Left lung (tissue), 10 donors: ENCODE measurements around the gene SUPT3H. TPM values are rescaled to one million over a fixed set of nuclear protein-coding genes. Genes with fewer than 3 reads are reported as not detected.

ENCODE experiments used
- ATAC-seq: fragments of 200-7000 bp; cut with Tn5 transposase; one replicate; pipeline ENCODE4 v1.9.1; 2020; ENCODE audit warnings: moderate library complexity
- DNase-seq, 4 donors: peaks; one replicate each; pipeline ENCODE4 v3.0.0-alpha.2; 2013 to 2020
- H3K27ac ChIP-seq, 2 donors: fragments of 200-600 bp; sonication (generic) in 1 of 2; one replicate each; pipeline versions ENCODE4 v1.5.0 to v1.8.0; 2020 to 2021
- H3K27me3 ChIP-seq, 2 donors: fragments of 200-600 bp; sonication (generic) in 1 of 2; one replicate each; pipeline versions ENCODE4 v1.5.0 to v1.8.0; 2020 to 2021
- H3K36me3 ChIP-seq, 2 donors: fragments of 200-600 bp; sonication (generic) in 1 of 2; one replicate each; pipeline versions ENCODE4 v1.5.0 to v1.8.0; 2020 to 2021
- H3K4me1 ChIP-seq, 2 donors: fragments of 200-600 bp; one replicate each; pipeline ENCODE4 v1.8.0; 2021
- H3K4me3 ChIP-seq, 2 donors: fragments of 200-600 bp; sonication (generic) in 1 of 2; one replicate each; pipeline versions ENCODE4 v1.5.0 to v1.8.0; 2020 to 2021; ENCODE audit warnings: mild to moderate bottlenecking in 1 of 2
- H3K9me3 ChIP-seq, 2 donors: fragments of 200-600 bp; sonication (generic) in 1 of 2; one replicate each; pipeline versions ENCODE4 v1.5.0 to v1.8.0; 2020 to 2021
- CTCF ChIP-seq, 2 donors: fragments of 200-600 bp; sonication (generic) in 1 of 2; IDR thresholded peaks; one replicate each; pipeline versions ENCODE4 v1.5.0 to v1.8.0; 2021; ENCODE audit warnings: antibody characterized with exemption in 2 of 2
- intact Hi-C, 2 donors: fragments of 100-400 bp; cut with DNase I; formaldehyde crosslinking; loops; one replicate each; pipeline versions ENCODE4 v1.11.2 to v1.14.2; 2022
- polyA plus RNA-seq, 6 donors: library from polyadenylated mRNA; unstranded; fragments of 120-200 nt; gene quantifications; one replicate each; pipeline ENCODE4 v1.2.1, GENCODE V29; 2013; ENCODE audit not compliant: insufficient read length in 6 of 6
- total RNA-seq, 2 donors: library from RNA; stranded (reverse); fragmentation: NEBNext Ultra II Directional; extraction: Animal tissue kit (Norgen Biotek cat#: 25700); gene quantifications; one replicate each; pipeline ENCODE4 v1.2.1, GENCODE V29; 2021
- donor health status: DM: no; HTN: yes; CAD: no.
- donor health status: DM: no; HTN: no; CAD: no.

SUPT3H gene
- total and polyA plus RNA-seq, 8 donors: 4.7 to 33.0 (median 26.2) TPM

- H3K9me3 ChIP-seq: no peaks in the 10 kb centered on the region
- H3K27ac ChIP-seq: no peak overlapping the region
- no peak for ATAC-seq
- H3K27me3 ChIP-seq: no peaks in the 10 kb centered on the region
- no peaks in the 10 kb centered on the region for H3K36me3 ChIP-seq
- no peak for TF ChIP-seq CTCF (IDR thresholded peaks at IDR 0.05)
- H3K4me1 ChIP-seq: peaks cover 0 to 8% of the 10 kb centered on the region in 2 donors
- no peak overlapping the region for H3K4me3 ChIP-seq
- no peak for DNase-seq
- intact Hi-C loops: no loop called here
Measured at GRCh38 chr6:45371924-45372573, 5.7 kb downstream of the SUPT3H start.

- no peak for DNase-seq
- Histone ChIP-seq H3K4me1 (no peaks in the 10 kb centered on the region), H3K4me3 (no peak overlapping the region), H3K36me3 (no peaks in the 10 kb centered on the region), H3K9me3 (no peaks in the 10 kb centered on the region), H3K27ac (no peak overlapping the region), H3K27me3 (no peaks in the 10 kb centered on the region)
- TF ChIP-seq CTCF (IDR thresholded peaks at IDR 0.05): no peak
- intact Hi-C loops: no loop called here
- ATAC-seq: no peak
Measured at GRCh38 chr6:45369870-45370269, 7.9 kb downstream of the SUPT3H start.

GRCh38 chr6:45367999-45368398, 9.7 kb downstream of the SUPT3H start:
- TF ChIP-seq CTCF (IDR thresholded peaks at IDR 0.05): no peak
- intact Hi-C loops: no loop called here
- Histone ChIP-seq H3K27me3 (no peaks in the 10 kb centered on the region), H3K27ac (no peak overlapping the region), H3K9me3 (no peaks in the 10 kb centered on the region), H3K4me1 (no peaks in the 10 kb centered on the region), H3K36me3 (no peaks in the 10 kb centered on the region), H3K4me3 (no peak overlapping the region)
- ATAC-seq (no peak), DNase-seq (no peak)

GRCh38 chr6:45366534-45366933, 11.2 kb downstream of the SUPT3H start:
- Histone ChIP-seq H3K4me3 (no peak overlapping the region), H3K9me3 (no peaks in the 10 kb centered on the region), H3K4me1 (no peaks in the 10 kb centered on the region), H3K36me3 (no peaks in the 10 kb centered on the region), H3K27me3 (no peaks in the 10 kb centered on the region), H3K27ac (no peak overlapping the region)
- ATAC-seq (no peak), DNase-seq (no peak)
- TF ChIP-seq CTCF (IDR thresholded peaks at IDR 0.05): no peak
- intact Hi-C loops: no loop called here

- DNase-seq (no peak), ATAC-seq (no peak)
- no peak overlapping the region for H3K4me3 ChIP-seq
- H3K36me3 ChIP-seq: no peaks in the 10 kb centered on the region
- H3K27ac ChIP-seq: no peak overlapping the region
- no peaks in the 10 kb centered on the region for H3K27me3 ChIP-seq
- TF ChIP-seq CTCF (IDR thresholded peaks at IDR 0.05): no peak
- intact Hi-C loops: no loop called here
- H3K9me3 ChIP-seq: no peaks in the 10 kb centered on the region
- H3K4me1 ChIP-seq: no peaks in the 10 kb centered on the region
Measured at GRCh38 chr6:45365036-45365435, 12.7 kb downstream of the SUPT3H start.
